ENCODE measurements around the gene AMHR2. TPM values are rescaled to one million over a fixed set of nuclear protein-coding genes. Genes with fewer than 3 reads are reported as not detected.
"Not testable (repeated sequence)": the region's sequence is repeated elsewhere in the genome, so short reads cannot be mapped to it uniquely, and the experiment has no call there.

AMHR2 gene
- total and polyA plus RNA-seq, 2 of the 4 experiments (the other 2 are of a cell fraction), result not detected

GRCh38 chr12:53415752-53416389 is 7.8 kb upstream of the AMHR2 start:
- H2BK5ac ChIP-seq (ENCODE audit: low read depth, low read length, poor library complexity, severe bottlenecking); H4K20me1 ChIP-seq (ENCODE audit: insufficient read depth, low read length); DNase-seq; H3K4ac ChIP-seq (ENCODE audit: low read depth, low read length); H4K91ac ChIP-seq (ENCODE audit: insufficient read depth, low read depth, low read length); H3K4me3 ChIP-seq (ENCODE audit: insufficient read depth, low read depth, low read length); dilution Hi-C loops (cut with HindIII; ENCODE audit: low sequenced_read_pairs, unreplicated experiment); BruUV-seq (replicated peaks); H2AK9ac ChIP-seq (replicated peaks; ENCODE audit: low read depth, low read length, poor library complexity); H3K9me1 ChIP-seq (ENCODE audit: insufficient read depth, low read length); H2AFZ ChIP-seq (replicated peaks; ENCODE audit: low read length, poor library complexity); H3K56ac ChIP-seq (ENCODE audit: extremely low read depth, insufficient read depth, low read length); H3K9ac ChIP-seq (ENCODE audit: low read depth, low read length); H4K5ac ChIP-seq (ENCODE audit: low read depth, low read length); H2AK5ac ChIP-seq (ENCODE audit: low read depth, low read length); H3K27ac ChIP-seq (ENCODE audit: insufficient read depth, low read length); CTCF ChIA-PET; H4K8ac ChIP-seq (ENCODE audit: low read depth in 2 of 2, low read length in 2 of 2); H3K27me3 ChIP-seq (ENCODE audit: control insufficient read depth, insufficient read depth, low read length); H3K18ac ChIP-seq (ENCODE audit: low read depth, low read length); H2BK20ac ChIP-seq (ENCODE audit: low read depth, low read length); H2BK120ac ChIP-seq (ENCODE audit: low read depth, low read length); H3K4me2 ChIP-seq (ENCODE audit: low read depth, low read length); H3K9me3 ChIP-seq (ENCODE audit: control insufficient read depth, insufficient read depth, low read length); POLR2A ChIA-PET (ENCODE audit: unreplicated experiment); H3K23ac ChIP-seq (ENCODE audit: low read depth, low read length); H3K4me1 ChIP-seq (ENCODE audit: control insufficient read depth, insufficient read depth, low read length); H3K14ac ChIP-seq (replicated peaks; ENCODE audit: low read depth, low read length); H2BK15ac ChIP-seq (ENCODE audit: low read depth, low read length): not testable (repeated sequence)
- no CpG with 5 or more reads among the region's 2 CpGs for WGBS, 2 experiments (ENCODE audit: extremely low coverage in 2 of 2, insufficient read length in 1 of 2)
- Histone ChIP-seq H3K79me1 (ENCODE audit: low read depth in 1 of 2, low read length in 2 of 2) (peaks cover 6 to 13% of the 10 kb centered on the region in 2 experiments; a peak in 3 of 4 replicates), H3K36me3 (ENCODE audit: control insufficient read depth, insufficient read depth, low read length) (peaks cover 15% of the 10 kb centered on the region)
- peak; percentile 8; the same call in 1 of the 2 replicates for ATAC-seq (ENCODE audit: low read depth)
- intact Hi-C loops (cut with micrococcal nuclease) (loop anchor here (2.0 kb wide), 1 partner anchor 55 kb away; no protein-coding TSS in a partner anchor), in situ Hi-C loops (cut with MboI; ENCODE audit: low sequenced_read_pairs) (loop anchor here (5.0 kb wide), 1 partner anchor 59 kb away; no protein-coding TSS in a partner anchor)

GRCh38 chr12:53417291-53417816 is 6.3 kb upstream of the AMHR2 start:
- H2BK5ac ChIP-seq (ENCODE audit: low read depth, low read length, poor library complexity, severe bottlenecking); H4K8ac ChIP-seq (ENCODE audit: low read depth in 2 of 2, low read length in 2 of 2); H4K91ac ChIP-seq (ENCODE audit: insufficient read depth, low read depth, low read length); H3K56ac ChIP-seq (ENCODE audit: extremely low read depth, insufficient read depth, low read length); H3K18ac ChIP-seq (ENCODE audit: low read depth, low read length); BruUV-seq (replicated peaks); H2BK20ac ChIP-seq (ENCODE audit: low read depth, low read length); H2AFZ ChIP-seq (replicated peaks; ENCODE audit: low read length, poor library complexity); H3K79me1 ChIP-seq (ENCODE audit: low read depth in 1 of 2, low read length in 2 of 2); H2BK120ac ChIP-seq (ENCODE audit: low read depth, low read length); H2AK5ac ChIP-seq (ENCODE audit: low read depth, low read length); H3K23ac ChIP-seq (ENCODE audit: low read depth, low read length); H4K20me1 ChIP-seq (ENCODE audit: insufficient read depth, low read length); H3K14ac ChIP-seq (replicated peaks; ENCODE audit: low read depth, low read length); H3K4me3 ChIP-seq (ENCODE audit: insufficient read depth, low read depth, low read length); H3K4me2 ChIP-seq (ENCODE audit: low read depth, low read length); DNase-seq; ATAC-seq (ENCODE audit: low read depth); H3K27ac ChIP-seq (ENCODE audit: insufficient read depth, low read length); intact Hi-C loops (cut with micrococcal nuclease); H4K5ac ChIP-seq (ENCODE audit: low read depth, low read length); H2BK15ac ChIP-seq (ENCODE audit: low read depth, low read length); POLR2A ChIA-PET (ENCODE audit: unreplicated experiment); H3K9me3 ChIP-seq (ENCODE audit: control insufficient read depth, insufficient read depth, low read length); H3K36me3 ChIP-seq (ENCODE audit: control insufficient read depth, insufficient read depth, low read length); H3K27me3 ChIP-seq (ENCODE audit: control insufficient read depth, insufficient read depth, low read length); H3K9me1 ChIP-seq (ENCODE audit: insufficient read depth, low read length); H3K4ac ChIP-seq (ENCODE audit: low read depth, low read length); H2AK9ac ChIP-seq (replicated peaks; ENCODE audit: low read depth, low read length, poor library complexity); dilution Hi-C loops (cut with HindIII; ENCODE audit: low sequenced_read_pairs, unreplicated experiment); H3K9ac ChIP-seq (ENCODE audit: low read depth, low read length): not testable (repeated sequence)
- CTCF ChIA-PET, result interaction anchor here (0.7 kb wide), 1 partner anchor 249 kb away, joined by 4 read pairs; no protein-coding TSS in a partner anchor
- in situ Hi-C loops (cut with MboI; ENCODE audit: low sequenced_read_pairs), result loop anchor here (5.0 kb wide), 1 partner anchor 60 kb away; no protein-coding TSS in a partner anchor
- no CpG with 5 or more reads among the region's 9 CpGs for WGBS, 2 experiments (ENCODE audit: extremely low coverage in 2 of 2, insufficient read length in 1 of 2)
- peaks cover 10% of the 10 kb centered on the region for H3K4me1 ChIP-seq (ENCODE audit: control insufficient read depth, insufficient read depth, low read length)

All from IMR-90 (cell line).